WTC11 (cell line): Measurements from ENCODE around the gene MESP2. TPM values are rescaled to one million over a fixed set of nuclear protein-coding genes. Genes with fewer than 3 reads are reported as not detected.

Experiments used
- ATAC-seq: fragments of 200-7000 bp; cut with Tn5 transposase; 2 replicates; pipeline ENCODE4 v1.10.0; 2021; ENCODE audit warnings: mild to moderate bottlenecking, moderate library complexity
- CTCF ChIA-PET: fragments of 300-600 bp; sonication (Branson Sonifier 250); formaldehyde crosslinking; loops from one replicate; lab custom pipeline; 2021; ENCODE audit warnings: antibody characterized with exemption; lab: Charles Lee
- POLR2A ChIA-PET: fragments of 350-600 bp; sonication (Branson Sonifier 250); formaldehyde crosslinking; loops from one replicate; lab custom pipeline; 2021; ENCODE audit warnings: antibody characterized with exemption; lab: Charles Lee
- DNase-seq: peaks from one replicate; pipeline ENCODE4 v3.0.0; 2021; ENCODE audit warnings: low spot score
- H3K27ac Mint-ChIP-seq: 2 replicates; pipeline ENCODE4 v1.8.0; 2021; ENCODE audit warnings: mixed read lengths
- H3K27me3 Mint-ChIP-seq: 2 replicates; pipeline ENCODE4 v1.8.0; 2021; ENCODE audit warnings: low read depth, mild to moderate bottlenecking, moderate library complexity, mixed read lengths
- H3K36me3 Mint-ChIP-seq: 2 replicates; pipeline ENCODE4 v1.8.0; 2021; ENCODE audit warnings: mixed read lengths
- H3K4me1 Mint-ChIP-seq: 2 replicates; pipeline ENCODE4 v1.8.0; 2022; ENCODE audit warnings: mixed read lengths
- H3K4me3 Mint-ChIP-seq: 2 replicates; pipeline ENCODE4 v1.8.0; 2021; ENCODE audit warnings: mild to moderate bottlenecking, moderate library complexity, mixed read lengths
- H3K9me3 Mint-ChIP-seq: 2 replicates; pipeline ENCODE4 v1.8.0; 2021; ENCODE audit warnings: mixed read lengths
- FOXJ3 ChIP-seq: sonication (generic); formaldehyde crosslinking; IDR thresholded peaks from 2 replicates; pipeline ENCODE4 v1.9.0; 2021; ENCODE audit warnings: missing genetic modification reagents, mild to moderate bottlenecking, borderline replicate concordance
- FOXK1 ChIP-seq: sonication (generic); formaldehyde crosslinking; IDR thresholded peaks from 2 replicates; pipeline ENCODE4 v1.8.0; 2022; ENCODE audit warnings: mild to moderate bottlenecking, moderate library complexity, missing genetic modification reagents
- HMGA2 ChIP-seq: fragments of 250-450 bp; sonication (Bioruptor Pico); IDR thresholded peaks from 2 replicates; pipeline ENCODE4 v1.4.0; 2021; ENCODE audit warnings: mild to moderate bottlenecking, moderate library complexity
- IRF2 ChIP-seq: sonication (generic); formaldehyde crosslinking; IDR thresholded peaks from 2 replicates; pipeline ENCODE4 v1.8.0; 2022; ENCODE audit warnings: low read depth, missing genetic modification reagents, borderline replicate concordance
- JAZF1 ChIP-seq: fragments of 250-450 bp; sonication (Bioruptor Pico); IDR thresholded peaks from 2 replicates; pipeline ENCODE4 v1.9.0; 2021; ENCODE audit warnings: moderate library complexity, mild to moderate bottlenecking, inconsistent platforms
- PRRX2 ChIP-seq: fragments of 250-450 bp; sonication (Bioruptor Pico); IDR thresholded peaks from 2 replicates; pipeline ENCODE4 v1.8.0; 2021; ENCODE audit warnings: mild to moderate bottlenecking
- TP53 ChIP-seq: sonication (generic); formaldehyde crosslinking; IDR thresholded peaks from 2 replicates; pipeline ENCODE4 v1.8.1; 2023; ENCODE audit warnings: mild to moderate bottlenecking, missing genetic modification reagents
- ZNF121 ChIP-seq: sonication (generic); formaldehyde crosslinking; IDR thresholded peaks from 2 replicates; pipeline ENCODE4 v1.8.0; 2023; ENCODE audit warnings: missing genetic modification reagents
- ZNF396 ChIP-seq: fragments of 250-450 bp; sonication (Bioruptor Pico); IDR thresholded peaks from 2 replicates; pipeline ENCODE4 v1.8.0; 2021; ENCODE audit warnings: mild to moderate bottlenecking, moderate library complexity, borderline replicate concordance
- total RNA-seq: library from RNA; stranded (reverse); gene quantifications from 3 replicates; pipeline ENCODE4 v1.2.3, GENCODE V29; 2021
- TF ChIP-seq, protein P1 (sequence below): fragments of 250-450 bp; sonication (Bioruptor Pico); IDR thresholded peaks from 2 replicates; pipeline ENCODE4 v1.9.0; 2021; ENCODE audit warnings: moderate library complexity, mild to moderate bottlenecking, inconsistent platforms, borderline replicate concordance
- TF ChIP-seq, protein P2 (sequence below): sonication (generic); formaldehyde crosslinking; IDR thresholded peaks from 2 replicates; pipeline ENCODE4 v1.8.0; 2022; ENCODE audit warnings: mild to moderate bottlenecking, missing genetic modification reagents
- TF ChIP-seq, protein P3 (sequence below): sonication (generic); formaldehyde crosslinking; IDR thresholded peaks from 2 replicates; pipeline ENCODE4 v1.8.0; 2022; ENCODE audit warnings: missing genetic modification reagents
- TF ChIP-seq, protein P4 (sequence below): sonication (generic); formaldehyde crosslinking; IDR thresholded peaks from 2 replicates; pipeline ENCODE4 v1.8.1; 2022; ENCODE audit warnings: missing genetic modification reagents, borderline replicate concordance
- TF ChIP-seq, protein P5 (sequence below): sonication (generic); formaldehyde crosslinking; IDR thresholded peaks from 2 replicates; pipeline ENCODE4 v1.8.1; 2023; ENCODE audit warnings: mild to moderate bottlenecking, missing genetic modification reagents, moderate library complexity
- TF ChIP-seq, protein P6 (sequence below): sonication (generic); formaldehyde crosslinking; IDR thresholded peaks from 2 replicates; pipeline ENCODE4 v1.8.1; 2022; ENCODE audit warnings: mild to moderate bottlenecking, missing genetic modification reagents, moderate library complexity, borderline replicate concordance
- TF ChIP-seq, protein P7 (sequence below): sonication (generic); formaldehyde crosslinking; IDR thresholded peaks from 2 replicates; pipeline ENCODE4 v1.8.1; 2022; ENCODE audit warnings: mild to moderate bottlenecking, moderate library complexity, missing genetic modification reagents
- TF ChIP-seq, protein P8 (sequence below): fragments of 200-600 bp; IDR thresholded peaks from 2 replicates; pipeline ENCODE4 v1.8.0; 2022; ENCODE audit warnings: antibody characterized with exemption

MESP2 gene
- total RNA-seq, 1 experiment from 2014 or later = 0.68 TPM

DNA sequence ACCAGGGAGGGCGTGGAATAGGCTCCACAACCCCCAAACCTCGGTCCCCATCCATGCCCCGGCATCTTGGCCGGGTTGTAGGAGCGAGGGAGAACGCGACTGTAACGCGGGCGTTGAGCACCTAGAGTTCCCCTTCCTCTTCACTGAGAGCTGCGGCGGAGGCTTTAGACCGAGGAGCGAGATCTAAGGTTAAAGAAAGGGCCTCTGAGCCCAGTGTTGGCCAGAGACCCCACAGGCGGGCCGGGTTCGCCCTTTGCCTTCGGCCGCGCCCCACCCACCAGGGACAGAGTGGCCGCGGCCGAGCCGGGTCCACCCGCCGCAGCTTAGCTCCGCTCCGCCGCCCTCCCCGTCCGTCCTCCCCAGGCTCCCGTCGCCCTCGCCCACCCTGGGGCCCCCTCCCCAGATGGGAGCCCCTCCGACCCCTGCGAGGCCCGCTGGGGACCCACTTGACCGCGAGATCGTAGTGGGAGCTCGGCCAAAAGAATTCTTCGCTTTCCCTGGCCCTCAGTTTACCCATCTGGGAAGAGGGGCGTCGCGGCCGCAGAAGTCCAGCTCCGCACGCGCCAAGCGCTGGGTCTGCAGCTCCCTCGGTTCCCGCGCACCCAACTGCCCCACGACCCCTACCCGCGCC is 38.1 kb downstream of the MESP2 start:
- peaks cover 36% of the 10 kb centered on the region for H3K27me3 Mint-ChIP-seq
- 0 out of 2 replicates have a peak, but pooled peaks cover 8% of the 10 kb centered on the region for H3K4me1 Mint-ChIP-seq
- TF ChIP-seq TP53 (CRISPR knock-in tag) (no peak), PRRX2 (no peak), JAZF1 (CRISPR knock-in tag) (no peak), FOXK1 (CRISPR knock-in tag) (no peak), ZNF396 (no peak), IRF2 (CRISPR knock-in tag) (no peak), HMGA2 (CRISPR knock-in tag) (no peak), FOXJ3 (CRISPR knock-in tag) (no peak), ZNF121 (CRISPR knock-in tag) (no peak)
- TF ChIP-seq, protein P1, sequence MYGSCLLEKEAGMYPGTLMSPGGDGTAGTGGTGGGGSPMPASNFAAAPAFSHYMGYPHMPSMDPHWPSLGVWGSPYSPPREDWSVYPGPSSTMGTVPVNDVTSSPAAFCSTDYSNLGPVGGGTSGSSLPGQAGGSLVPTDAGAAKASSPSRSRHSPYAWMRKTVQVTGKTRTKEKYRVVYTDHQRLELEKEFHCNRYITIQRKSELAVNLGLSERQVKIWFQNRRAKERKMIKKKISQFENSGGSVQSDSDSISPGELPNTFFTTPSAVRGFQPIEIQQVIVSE (CRISPR knock-in tag) = no peak
- TF ChIP-seq, protein P2, sequence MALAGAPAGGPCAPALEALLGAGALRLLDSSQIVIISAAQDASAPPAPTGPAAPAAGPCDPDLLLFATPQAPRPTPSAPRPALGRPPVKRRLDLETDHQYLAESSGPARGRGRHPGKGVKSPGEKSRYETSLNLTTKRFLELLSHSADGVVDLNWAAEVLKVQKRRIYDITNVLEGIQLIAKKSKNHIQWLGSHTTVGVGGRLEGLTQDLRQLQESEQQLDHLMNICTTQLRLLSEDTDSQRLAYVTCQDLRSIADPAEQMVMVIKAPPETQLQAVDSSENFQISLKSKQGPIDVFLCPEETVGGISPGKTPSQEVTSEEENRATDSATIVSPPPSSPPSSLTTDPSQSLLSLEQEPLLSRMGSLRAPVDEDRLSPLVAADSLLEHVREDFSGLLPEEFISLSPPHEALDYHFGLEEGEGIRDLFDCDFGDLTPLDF (CRISPR knock-in tag) = no peak
- TF ChIP-seq, protein P3, sequence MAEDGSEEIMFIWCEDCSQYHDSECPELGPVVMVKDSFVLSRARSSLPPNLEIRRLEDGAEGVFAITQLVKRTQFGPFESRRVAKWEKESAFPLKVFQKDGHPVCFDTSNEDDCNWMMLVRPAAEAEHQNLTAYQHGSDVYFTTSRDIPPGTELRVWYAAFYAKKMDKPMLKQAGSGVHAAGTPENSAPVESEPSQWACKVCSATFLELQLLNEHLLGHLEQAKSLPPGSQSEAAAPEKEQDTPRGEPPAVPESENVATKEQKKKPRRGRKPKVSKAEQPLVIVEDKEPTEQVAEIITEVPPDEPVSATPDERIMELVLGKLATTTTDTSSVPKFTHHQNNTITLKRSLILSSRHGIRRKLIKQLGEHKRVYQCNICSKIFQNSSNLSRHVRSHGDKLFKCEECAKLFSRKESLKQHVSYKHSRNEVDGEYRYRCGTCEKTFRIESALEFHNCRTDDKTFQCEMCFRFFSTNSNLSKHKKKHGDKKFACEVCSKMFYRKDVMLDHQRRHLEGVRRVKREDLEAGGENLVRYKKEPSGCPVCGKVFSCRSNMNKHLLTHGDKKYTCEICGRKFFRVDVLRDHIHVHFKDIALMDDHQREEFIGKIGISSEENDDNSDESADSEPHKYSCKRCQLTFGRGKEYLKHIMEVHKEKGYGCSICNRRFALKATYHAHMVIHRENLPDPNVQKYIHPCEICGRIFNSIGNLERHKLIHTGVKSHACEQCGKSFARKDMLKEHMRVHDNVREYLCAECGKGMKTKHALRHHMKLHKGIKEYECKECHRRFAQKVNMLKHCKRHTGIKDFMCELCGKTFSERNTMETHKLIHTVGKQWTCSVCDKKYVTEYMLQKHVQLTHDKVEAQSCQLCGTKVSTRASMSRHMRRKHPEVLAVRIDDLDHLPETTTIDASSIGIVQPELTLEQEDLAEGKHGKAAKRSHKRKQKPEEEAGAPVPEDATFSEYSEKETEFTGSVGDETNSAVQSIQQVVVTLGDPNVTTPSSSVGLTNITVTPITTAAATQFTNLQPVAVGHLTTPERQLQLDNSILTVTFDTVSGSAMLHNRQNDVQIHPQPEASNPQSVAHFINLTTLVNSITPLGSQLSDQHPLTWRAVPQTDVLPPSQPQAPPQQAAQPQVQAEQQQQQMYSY (CRISPR knock-in tag) = no peak
- TF ChIP-seq, protein P4, sequence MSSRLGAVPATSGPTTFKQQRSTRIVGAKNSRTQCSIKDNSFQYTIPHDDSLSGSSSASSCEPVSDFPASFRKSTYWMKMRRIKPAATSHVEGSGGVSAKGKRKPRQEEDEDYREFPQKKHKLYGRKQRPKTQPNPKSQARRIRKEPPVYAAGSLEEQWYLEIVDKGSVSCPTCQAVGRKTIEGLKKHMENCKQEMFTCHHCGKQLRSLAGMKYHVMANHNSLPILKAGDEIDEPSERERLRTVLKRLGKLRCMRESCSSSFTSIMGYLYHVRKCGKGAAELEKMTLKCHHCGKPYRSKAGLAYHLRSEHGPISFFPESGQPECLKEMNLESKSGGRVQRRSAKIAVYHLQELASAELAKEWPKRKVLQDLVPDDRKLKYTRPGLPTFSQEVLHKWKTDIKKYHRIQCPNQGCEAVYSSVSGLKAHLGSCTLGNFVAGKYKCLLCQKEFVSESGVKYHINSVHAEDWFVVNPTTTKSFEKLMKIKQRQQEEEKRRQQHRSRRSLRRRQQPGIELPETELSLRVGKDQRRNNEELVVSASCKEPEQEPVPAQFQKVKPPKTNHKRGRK (CRISPR knock-in tag) = no peak
- TF ChIP-seq, protein P5, sequence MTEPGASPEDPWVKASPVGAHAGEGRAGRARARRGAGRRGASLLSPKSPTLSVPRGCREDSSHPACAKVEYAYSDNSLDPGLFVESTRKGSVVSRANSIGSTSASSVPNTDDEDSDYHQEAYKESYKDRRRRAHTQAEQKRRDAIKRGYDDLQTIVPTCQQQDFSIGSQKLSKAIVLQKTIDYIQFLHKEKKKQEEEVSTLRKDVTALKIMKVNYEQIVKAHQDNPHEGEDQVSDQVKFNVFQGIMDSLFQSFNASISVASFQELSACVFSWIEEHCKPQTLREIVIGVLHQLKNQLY (CRISPR knock-in tag) = no peak
- TF ChIP-seq, protein P6, sequence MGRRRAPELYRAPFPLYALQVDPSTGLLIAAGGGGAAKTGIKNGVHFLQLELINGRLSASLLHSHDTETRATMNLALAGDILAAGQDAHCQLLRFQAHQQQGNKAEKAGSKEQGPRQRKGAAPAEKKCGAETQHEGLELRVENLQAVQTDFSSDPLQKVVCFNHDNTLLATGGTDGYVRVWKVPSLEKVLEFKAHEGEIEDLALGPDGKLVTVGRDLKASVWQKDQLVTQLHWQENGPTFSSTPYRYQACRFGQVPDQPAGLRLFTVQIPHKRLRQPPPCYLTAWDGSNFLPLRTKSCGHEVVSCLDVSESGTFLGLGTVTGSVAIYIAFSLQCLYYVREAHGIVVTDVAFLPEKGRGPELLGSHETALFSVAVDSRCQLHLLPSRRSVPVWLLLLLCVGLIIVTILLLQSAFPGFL (CRISPR knock-in tag) = no peak
- TF ChIP-seq, protein P7, sequence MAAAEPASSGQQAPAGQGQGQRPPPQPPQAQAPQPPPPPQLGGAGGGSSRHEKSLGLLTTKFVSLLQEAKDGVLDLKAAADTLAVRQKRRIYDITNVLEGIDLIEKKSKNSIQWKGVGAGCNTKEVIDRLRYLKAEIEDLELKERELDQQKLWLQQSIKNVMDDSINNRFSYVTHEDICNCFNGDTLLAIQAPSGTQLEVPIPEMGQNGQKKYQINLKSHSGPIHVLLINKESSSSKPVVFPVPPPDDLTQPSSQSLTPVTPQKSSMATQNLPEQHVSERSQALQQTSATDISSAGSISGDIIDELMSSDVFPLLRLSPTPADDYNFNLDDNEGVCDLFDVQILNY (CRISPR knock-in tag) = no peak
- TF ChIP-seq, protein P8, sequence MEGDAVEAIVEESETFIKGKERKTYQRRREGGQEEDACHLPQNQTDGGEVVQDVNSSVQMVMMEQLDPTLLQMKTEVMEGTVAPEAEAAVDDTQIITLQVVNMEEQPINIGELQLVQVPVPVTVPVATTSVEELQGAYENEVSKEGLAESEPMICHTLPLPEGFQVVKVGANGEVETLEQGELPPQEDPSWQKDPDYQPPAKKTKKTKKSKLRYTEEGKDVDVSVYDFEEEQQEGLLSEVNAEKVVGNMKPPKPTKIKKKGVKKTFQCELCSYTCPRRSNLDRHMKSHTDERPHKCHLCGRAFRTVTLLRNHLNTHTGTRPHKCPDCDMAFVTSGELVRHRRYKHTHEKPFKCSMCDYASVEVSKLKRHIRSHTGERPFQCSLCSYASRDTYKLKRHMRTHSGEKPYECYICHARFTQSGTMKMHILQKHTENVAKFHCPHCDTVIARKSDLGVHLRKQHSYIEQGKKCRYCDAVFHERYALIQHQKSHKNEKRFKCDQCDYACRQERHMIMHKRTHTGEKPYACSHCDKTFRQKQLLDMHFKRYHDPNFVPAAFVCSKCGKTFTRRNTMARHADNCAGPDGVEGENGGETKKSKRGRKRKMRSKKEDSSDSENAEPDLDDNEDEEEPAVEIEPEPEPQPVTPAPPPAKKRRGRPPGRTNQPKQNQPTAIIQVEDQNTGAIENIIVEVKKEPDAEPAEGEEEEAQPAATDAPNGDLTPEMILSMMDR = no peak
- CTCF ChIA-PET = interaction anchor here (0.6 to 1.6 kb wide), 6 partner anchors 30 to 329 kb away, joined by 3 to 10 read pairs (median 5); no protein-coding TSS in a partner anchor
- no peak for ATAC-seq
- DNase-seq = no peak
- no peak overlapping the region for H3K27ac Mint-ChIP-seq
- peaks cover 10% of the 10 kb centered on the region for H3K36me3 Mint-ChIP-seq
- peak overlapping the region; percentile 35; the same call in 1 of the 2 replicates for H3K4me3 Mint-ChIP-seq
- POLR2A ChIA-PET = no interaction called here
- peaks cover 10% of the 10 kb centered on the region for H3K9me3 Mint-ChIP-seq
